ENCODE results near the gene TRAP1.

TRAP1 gene

GRCh38 chr16:3713587-3714242 is 3.6 kb downstream of the TRAP1 start:
- no peak for DNase-seq (ENCODE audit: low spot score)

- DNase-seq (ENCODE audit: low spot score): no peak
Measured at GRCh38 chr16:3712861-3713372, 4.4 kb downstream of the TRAP1 start.

GRCh38 chr16:3706253-3707012 is 10.9 kb downstream of the TRAP1 start:
- DNase-seq (ENCODE audit: low spot score): no peak

- DNase-seq (ENCODE audit: low spot score): no peak
Measured at GRCh38 chr16:3702082-3702481, 15.2 kb downstream of the TRAP1 start.

- DNase-seq (ENCODE audit: low spot score): no peak
Measured at GRCh38 chr16:3701531-3701930, 15.8 kb downstream of the TRAP1 start.

- no peak for DNase-seq (ENCODE audit: low spot score)
Measured at GRCh38 chr16:3698941-3699340, 18.4 kb downstream of the TRAP1 start.

- DNase-seq (ENCODE audit: low spot score): peak; percentile 88
Measured at GRCh38 chr16:3696425-3697218, 20.7 kb downstream of the TRAP1 start.

- no peak for DNase-seq (ENCODE audit: low spot score)
Measured at GRCh38 chr16:3695610-3696369, 21.5 kb downstream of the TRAP1 start.

- DNase-seq (ENCODE audit: low spot score): no peak
Measured at GRCh38 chr16:3694051-3694450, 23.3 kb downstream of the TRAP1 start.

- no peak for DNase-seq (ENCODE audit: low spot score)
Measured at GRCh38 chr16:3691761-3692160, 25.6 kb downstream of the TRAP1 start.

- peak; percentile 34 for DNase-seq (ENCODE audit: low spot score)
Measured at GRCh38 chr16:3690980-3691720, 26.2 kb downstream of the TRAP1 start.

GRCh38 chr16:3690470-3690928 is 26.8 kb downstream of the TRAP1 start:
- DNase-seq (ENCODE audit: low spot score): peak; percentile 90

- no peak for DNase-seq (ENCODE audit: low spot score)
Measured at GRCh38 chr16:3689731-3690130, 27.6 kb downstream of the TRAP1 start.

GRCh38 chr16:3687792-3688191 is 29.5 kb downstream of the TRAP1 start:
- DNase-seq (ENCODE audit: low spot score): no peak

- DNase-seq (ENCODE audit: low spot score): no peak
Measured at GRCh38 chr16:3687021-3687420, 30.3 kb downstream of the TRAP1 start.

GRCh38 chr16:3681206-3681605 is 36.1 kb downstream of the TRAP1 start:
- no peak for DNase-seq (ENCODE audit: low spot score)

- no peak for DNase-seq (ENCODE audit: low spot score)
Measured at GRCh38 chr16:3677994-3678393, 39.3 kb downstream of the TRAP1 start.

GRCh38 chr16:3675601-3676130 is 41.7 kb downstream of the TRAP1 start:
- no peak for DNase-seq (ENCODE audit: low spot score)

GRCh38 chr16:3674513-3675295 is 42.6 kb downstream of the TRAP1 start:
- no peak for DNase-seq (ENCODE audit: low spot score)

Data from hematopoietic multipotent progenitor cell treated with erythropoietin and hydrocortisone succinate and interleukin-3 and kit ligand, for 17 days (in vitro differentiated cells).